Right lobe of liver (tissue), 6 donors: ENCODE results near the gene ATF1. TPM values are rescaled to one million over a fixed set of nuclear protein-coding genes. Genes with fewer than 3 reads are reported as not detected.
"Not testable (repeated sequence)": the region's sequence is repeated elsewhere in the genome, so short reads cannot be mapped to it uniquely, and the experiment has no call there.

Experiments
- ATAC-seq, 4 donors: fragments of 200-7000 bp; cut with Tn5 transposase; one replicate each; pipeline ENCODE4 v1.9.1; 2020; ENCODE audit warnings: mild to moderate bottlenecking in 4 of 4, moderate library complexity in 4 of 4
- DNase-seq, 3 donors: peaks; one replicate each; pipeline ENCODE4 v3.0.0-alpha.2; 2020
- H3K27ac ChIP-seq, 3 donors: fragments of 200-600 bp; one replicate each; pipeline ENCODE4 v1.8.0; 2022
- H3K27me3 ChIP-seq, 2 donors: fragments of 200-600 bp; one replicate each; pipeline ENCODE4 v1.8.0; 2022
- H3K36me3 ChIP-seq, 4 donors: fragments of 200-600 bp; sonication (generic) in 1 of 4; one replicate each; pipeline versions ENCODE4 v1.5.1 to v1.8.0; 2017 to 2022; ENCODE audit warnings: control low read depth in 1 of 4
- H3K4me1 ChIP-seq, 4 donors: fragments of 200-600 bp; sonication (generic) in 1 of 4; one replicate each; pipeline versions ENCODE4 v1.5.1 to v1.8.0; 2017 to 2022; ENCODE audit warnings: control low read depth in 1 of 4
- H3K4me3 ChIP-seq, 3 donors: fragments of 200-600 bp; one replicate each; pipeline ENCODE4 v1.8.0; 2022
- H3K9me3 ChIP-seq, 4 donors: fragments of 200-600 bp; sonication (generic) in 1 of 4; one replicate each; pipeline versions ENCODE4 v1.5.1 to v1.8.0; 2017 to 2022; ENCODE audit warnings: control low read depth in 1 of 4
- CTCF ChIP-seq, 4 donors: fragments of 200-600 bp in 3 of 4; fragments of 450-650 bp in 1 of 4; IDR thresholded peaks; one replicate each; pipeline versions ENCODE4 v1.5.1 to v1.8.0; 2016 to 2022; ENCODE audit warnings: antibody characterized with exemption in 4 of 4, mild to moderate bottlenecking in 2 of 4
- POLR2A ChIP-seq: fragments of 450-650 bp; IDR thresholded peaks from one replicate; pipeline ENCODE4 v1.6.1; 2017; ENCODE audit warnings: antibody characterized with exemption, mild to moderate bottlenecking
- WGBS: methylation state at CpG from one replicate; pipeline ENCODE4 v1.1.6; 2018; ENCODE audit warnings: low coverage, low lambda C conversion rate; ENCODE audit not compliant: insufficient coverage; ENCODE audit errors: missing lambda C conversion rate; 5-methylcytosine and 5-hydroxymethylcytosine counted together
- intact Hi-C, 2 donors: fragments of 100-400 bp; cut with DNase I; formaldehyde crosslinking; loops; one replicate each; pipeline versions ENCODE4 v1.11.2 to v1.14.1; 2022
- small RNA-seq, 2 experiments: library from RNA; depleted of rRNA; stranded (forward); fragments of <200 nt; gene quantifications; one replicate each; pipeline ENCODE3, GENCODE V24; 2016
- total RNA-seq, 6 experiments: library from RNA; depleted of rRNA in 2 of 6; stranded (reverse); fragments of >200 nt in 2 of 6; fragmentation: NEBNext Ultra II Directional in 3 of 6; extraction: Animal tissue kit (Norgen Biotek cat#: 25700) in 3 of 6; gene quantifications; one replicate each; pipeline versions ENCODE4 v1.1.0 to v1.2.4, GENCODE V29; 2016 to 2023
- donor health status: DM: no; HTN: yes; CAD: no.
- donor health status: DM: no; HTN: no; CAD: no.
- donor health status: DM: no; HTN: no; CAD: no.
- donor health status: DM: no; HTN: yes; CAD: no.
- donor health status: DM: no; HTN: yes; CAD: no.

The ATF1 gene
- total RNA-seq, 6 experiments from 2014 or later, result 7.3 to 19.9 (median 13.4) TPM

- intact Hi-C loops, result no loop called here
- H3K4me3 ChIP-seq, result no peak overlapping the region
- no peak for ATAC-seq
Observed at GRCh38 chr12:50862316-50862715, 98.4 kb downstream of the ATF1 start.

GRCh38 chr12:50865266-50865665 is 101.4 kb downstream of the ATF1 start:
- no peak for ATAC-seq
- WGBS, result 82% methylated on average over 2 of the region's 3 CpGs
- no peak for DNase-seq

More at GRCh38 chr12:50862316-50862715, 98.4 kb downstream of the ATF1 start:
- H3K9me3 ChIP-seq, result no peaks in the 10 kb centered on the region
- H3K4me1 ChIP-seq, result no peaks in the 10 kb centered on the region
- TF ChIP-seq POLR2A, result no peak
- TF ChIP-seq CTCF (IDR thresholded peaks at IDR 0.05), result no peak
- no peak overlapping the region for H3K27ac ChIP-seq
- no peaks in the 10 kb centered on the region for H3K27me3 ChIP-seq
- no peak for DNase-seq
- H3K36me3 ChIP-seq, result no peaks in the 10 kb centered on the region
- 95% methylated on average over 6 of the region's 6 CpGs for WGBS

GRCh38 chr12:50868881-50869280 is 105.0 kb downstream of the ATF1 start:
- H3K9me3 ChIP-seq, H3K27me3 ChIP-seq, DNase-seq, H3K27ac ChIP-seq, H3K4me1 ChIP-seq, H3K36me3 ChIP-seq, intact Hi-C loops, ATAC-seq, H3K4me3 ChIP-seq: not testable (repeated sequence)
- WGBS, result 16% methylated on average over 2 of the region's 2 CpGs

More at GRCh38 chr12:50865266-50865665, 101.4 kb downstream of the ATF1 start:
- intact Hi-C loops, result no loop called here
- H3K27me3 ChIP-seq, result no peaks in the 10 kb centered on the region
- H3K27ac ChIP-seq, result no peak overlapping the region
- no peak overlapping the region for H3K4me3 ChIP-seq
- H3K36me3 ChIP-seq, result no peaks in the 10 kb centered on the region
- no peaks in the 10 kb centered on the region for H3K4me1 ChIP-seq
- H3K9me3 ChIP-seq, result no peaks in the 10 kb centered on the region
- TF ChIP-seq CTCF (IDR thresholded peaks at IDR 0.05) (no peak), POLR2A (no peak)

Small RNAs within 50 kb of the gene (small RNA-seq; reads per million reads assigned to genes)
- 0 reads per million in 2 experiments for gene AC013244.2
- 0 reads per million in 2 experiments for gene RF00019
- gene RN7SL519P, result 0 reads per million in 2 experiments

Other genes with a start within 250 kb of the ATF1 start
- gene TMPRSS12, start 78.8 kb downstream of the ATF1 start, total RNA-seq, result not detected
- gene HIGD1C, start 188.4 kb downstream of the ATF1 start, total RNA-seq, result not detected